GDM1 (cell line): Measurements from ENCODE around the gene UBAC1.

Experiments
- DNase-seq: peaks from one replicate; lab custom pipeline; 2025; lab: John Stamatoyannopoulos, UW

Gene UBAC1

GRCh38 chr9:135993765-135994500 lies 32.8 kb upstream of the UBAC1 start:
- no peak for DNase-seq

GRCh38 chr9:135993409-135993742 lies 32.2 kb upstream of the UBAC1 start:
- no peak for DNase-seq

DNA sequence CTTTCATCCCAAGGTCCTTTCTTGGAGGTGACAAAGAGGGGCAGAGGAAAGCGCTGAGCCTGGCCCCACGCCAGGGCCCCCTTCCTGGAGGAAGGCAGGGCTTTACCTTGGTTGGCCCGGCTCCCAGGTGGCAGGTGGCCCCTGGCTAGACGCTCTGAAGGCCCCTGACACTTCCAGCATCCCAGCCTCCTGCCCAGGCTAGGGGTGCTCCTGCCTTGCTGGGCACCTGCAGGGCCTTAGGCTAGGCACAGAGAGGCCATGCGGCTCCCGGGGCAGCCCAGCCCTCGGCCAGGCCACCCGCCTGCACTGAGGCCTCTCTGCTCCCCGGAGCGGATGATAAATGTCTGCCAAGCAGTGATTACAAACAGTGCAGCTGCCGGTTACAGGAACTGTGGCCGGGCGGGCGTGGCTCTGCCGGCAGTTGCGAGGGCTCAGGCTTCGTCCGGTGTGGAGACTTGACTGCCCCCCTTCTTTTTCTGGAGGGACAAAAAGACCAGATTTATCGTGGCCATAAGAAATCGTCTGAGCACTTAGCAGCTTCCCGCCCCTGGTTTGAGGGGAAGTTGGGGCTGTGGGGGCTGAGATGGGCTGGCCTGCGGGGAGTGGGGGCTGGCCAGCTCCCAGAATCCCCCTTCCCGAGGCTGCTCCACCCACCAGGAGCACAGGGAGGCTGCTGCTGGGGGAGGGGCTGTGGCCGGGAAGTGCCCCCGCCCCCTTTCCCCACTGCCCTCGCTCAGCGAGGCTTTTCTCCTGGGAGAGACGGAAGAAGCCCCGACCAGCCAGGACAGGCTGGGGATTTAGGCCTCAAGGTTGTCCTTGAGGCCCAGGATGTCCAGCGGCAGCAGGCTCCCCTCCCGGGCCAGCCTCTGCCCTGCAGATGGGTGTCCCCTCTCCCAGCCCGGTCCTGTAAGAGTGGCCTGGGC lies 31.6 kb upstream of the UBAC1 start:
- no peak for DNase-seq

DNA sequence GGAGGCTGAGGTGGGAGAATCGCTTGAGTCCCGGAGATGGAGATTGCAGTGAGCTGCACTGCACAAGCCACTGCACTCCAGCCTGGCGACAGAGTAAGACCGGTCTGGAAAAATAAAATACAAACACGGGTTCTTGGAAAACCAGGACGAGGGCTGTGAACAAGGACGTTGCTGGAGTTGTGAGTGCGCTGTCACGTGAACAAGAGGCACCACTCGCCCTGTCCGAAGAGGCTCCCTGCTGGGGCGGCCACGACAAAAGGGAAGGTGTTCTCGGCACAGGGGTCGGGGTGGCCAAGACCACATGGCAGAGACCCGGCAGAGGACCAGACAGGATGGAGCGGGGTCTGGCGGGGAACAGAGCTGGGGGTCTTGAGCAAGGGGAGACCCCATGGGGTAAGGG lies 30.6 kb upstream of the UBAC1 start:
- no peak for DNase-seq

- no peak for DNase-seq
Measured at GRCh38 chr9:135990468-135991429, 29.6 kb upstream of the UBAC1 start.

DNA sequence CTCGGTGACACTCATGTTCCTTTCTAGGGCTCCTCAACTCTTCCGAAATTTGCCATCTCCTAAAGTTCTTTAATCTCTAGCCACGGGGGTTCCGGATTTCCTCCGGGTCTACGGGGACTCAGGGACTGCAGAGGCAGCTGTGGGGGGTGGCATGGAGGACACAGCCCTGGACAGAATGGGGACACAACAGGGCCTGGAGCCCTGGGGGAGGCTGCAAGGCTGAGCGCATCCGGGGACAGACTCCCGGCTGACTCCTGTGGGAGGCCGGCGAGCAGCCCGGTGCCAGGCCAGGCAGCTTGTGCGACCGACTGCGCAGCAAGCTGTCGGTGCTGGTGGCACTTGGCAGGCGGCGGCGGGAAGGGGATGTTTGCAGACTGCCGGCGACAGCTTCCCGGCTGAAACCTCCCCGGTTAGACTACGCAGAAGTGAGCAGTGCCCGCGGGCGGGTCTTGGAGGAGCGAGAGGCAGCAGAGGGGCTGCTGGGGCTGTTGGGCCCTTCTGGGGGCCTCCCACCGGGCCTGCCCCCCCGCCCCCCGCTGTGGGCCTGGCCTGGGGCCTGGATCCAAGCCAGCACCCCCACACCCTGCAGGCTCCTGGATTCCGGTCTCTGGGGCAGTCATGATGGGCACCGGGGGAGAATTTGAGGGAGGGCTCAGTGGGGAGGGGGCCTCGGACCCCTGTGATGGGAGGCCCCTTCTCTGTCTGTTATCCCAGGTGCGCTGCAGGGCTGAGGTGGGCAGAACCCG lies 28.7 kb upstream of the UBAC1 start:
- DNase-seq = no peak

DNA sequence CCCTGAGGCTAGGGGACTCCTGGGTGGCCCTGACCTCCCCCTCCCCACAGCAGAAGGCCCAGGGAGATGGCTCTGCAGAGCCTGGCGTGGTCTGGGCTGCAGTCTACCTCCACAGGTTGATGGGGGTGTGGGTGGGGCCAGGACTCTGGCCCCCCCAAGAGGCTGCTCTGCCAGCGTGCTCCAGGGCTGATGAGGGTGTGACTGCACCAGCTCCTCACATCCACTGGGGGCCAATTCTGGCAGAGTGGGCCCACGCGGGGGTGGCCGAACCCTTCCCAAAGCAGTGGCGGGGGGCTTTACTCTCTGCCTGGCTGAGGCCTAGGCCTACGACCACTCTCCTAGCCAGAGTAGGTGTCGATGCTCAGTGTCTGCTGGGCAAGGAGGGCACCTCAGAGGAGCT lies 28.0 kb upstream of the UBAC1 start:
- DNase-seq = no peak

GRCh38 chr9:135988493-135988892 lies 27.3 kb upstream of the UBAC1 start:
- no peak for DNase-seq

DNA sequence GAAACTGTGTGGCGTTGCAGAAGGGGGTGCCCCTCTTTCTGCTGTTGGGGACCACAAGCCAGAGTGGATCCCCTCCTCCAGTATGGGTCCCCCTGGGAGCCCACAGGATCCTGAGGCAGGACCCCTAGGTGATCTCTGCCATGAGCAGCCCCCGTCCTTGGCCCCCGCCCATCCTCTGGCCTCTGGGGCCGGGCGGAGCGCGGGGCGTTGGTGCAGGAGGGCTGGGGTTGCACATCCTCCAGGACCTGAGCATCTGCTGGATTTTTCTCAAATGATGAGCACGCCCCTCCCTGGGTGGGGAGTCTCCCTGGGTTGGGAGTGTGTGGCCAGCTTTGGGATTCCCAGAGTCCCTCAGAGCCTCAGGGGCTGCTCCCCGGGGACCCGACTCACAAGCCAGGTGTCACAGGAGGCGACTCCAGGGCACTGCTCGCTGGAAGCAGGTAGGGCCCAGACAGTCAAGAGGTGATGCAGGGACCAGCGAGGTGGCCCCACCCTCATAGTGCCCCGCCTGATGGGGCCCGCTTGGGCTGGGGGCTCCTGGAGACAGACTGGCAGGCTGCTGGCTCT lies 26.7 kb upstream of the UBAC1 start:
- no peak for DNase-seq

- no peak for DNase-seq
Measured at GRCh38 chr9:135986605-135987004, 25.4 kb upstream of the UBAC1 start.

GRCh38 chr9:135985889-135986288 lies 24.7 kb upstream of the UBAC1 start:
- DNase-seq = no peak

GRCh38 chr9:135985459-135985774 lies 24.2 kb upstream of the UBAC1 start:
- DNase-seq = no peak

- no peak for DNase-seq
Measured at GRCh38 chr9:135984072-135984710, 23.0 kb upstream of the UBAC1 start.

DNA sequence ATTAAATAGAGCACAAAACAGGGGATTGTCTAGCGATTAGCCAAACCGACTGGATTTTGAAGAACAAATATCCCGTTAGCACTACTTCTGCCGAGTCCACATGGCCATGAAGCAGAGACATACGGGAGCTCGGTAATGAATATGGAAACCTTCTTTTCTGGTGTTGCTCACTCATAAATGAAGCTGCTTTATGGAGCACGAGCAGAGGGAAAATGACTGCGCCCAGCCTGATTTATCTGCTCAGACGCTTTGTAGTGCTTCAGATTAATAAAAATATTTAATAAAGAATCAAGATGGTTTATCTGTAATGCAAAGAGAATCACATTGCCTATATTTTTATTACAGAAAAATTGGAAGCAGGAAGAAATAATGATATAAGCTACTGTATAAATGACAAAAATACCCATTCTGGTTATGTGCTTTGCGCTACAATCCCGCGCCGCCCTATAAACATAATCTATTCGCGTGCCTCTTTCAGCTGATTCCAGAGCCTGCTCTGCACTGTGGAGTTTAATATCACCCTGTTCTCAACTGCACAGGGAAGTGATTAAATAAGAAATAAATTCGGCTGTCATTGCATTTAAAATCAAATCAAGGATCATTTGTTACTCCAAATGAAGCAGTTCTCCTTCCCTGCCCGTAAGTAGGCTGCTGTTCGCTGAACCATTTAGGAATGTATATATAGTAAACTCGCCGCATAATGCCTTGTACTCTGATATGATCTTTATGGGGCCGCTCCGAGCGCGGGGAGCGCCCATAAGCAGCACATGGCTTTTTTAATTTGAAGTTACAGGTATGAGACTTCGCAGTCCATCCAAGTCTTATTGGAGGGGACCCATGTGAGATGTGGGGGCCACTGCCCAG lies 22.3 kb upstream of the UBAC1 start:
- DNase-seq = no peak

GRCh38 chr9:135982499-135983207 lies 21.5 kb upstream of the UBAC1 start:
- DNase-seq = no peak

GRCh38 chr9:135980926-135981630 lies 19.9 kb upstream of the UBAC1 start:
- no peak for DNase-seq

DNA sequence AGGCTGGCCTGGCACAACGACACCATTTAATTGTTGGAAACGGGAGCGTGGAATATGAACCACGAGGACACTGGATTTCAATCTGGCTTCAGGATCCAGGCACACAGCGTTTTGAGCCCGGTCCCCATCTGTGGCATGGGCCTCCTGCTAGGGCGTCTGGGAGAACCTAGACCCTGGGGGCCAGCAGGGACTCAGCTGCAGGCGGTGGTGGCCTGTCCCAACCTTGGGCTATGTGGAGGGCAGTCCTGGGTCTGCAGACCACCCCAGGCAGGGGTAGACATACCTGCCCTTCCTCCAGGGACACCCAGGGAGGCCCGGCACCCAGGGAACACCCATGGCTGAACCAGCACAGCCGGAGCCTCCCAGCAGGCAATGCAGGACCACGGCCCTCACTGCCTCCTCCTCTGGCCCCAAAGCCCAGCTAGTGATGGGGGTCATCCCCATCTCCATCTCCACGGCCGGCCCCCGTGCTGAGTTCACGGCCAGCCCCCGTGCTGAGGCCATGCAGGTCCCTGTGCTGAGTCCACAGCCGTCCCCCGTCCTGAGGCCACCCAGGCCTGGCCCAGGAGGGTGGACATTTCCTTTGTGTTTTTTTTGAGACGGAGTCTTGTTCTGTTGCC lies 18.5 kb upstream of the UBAC1 start:
- DNase-seq = no peak
